Upper lobe of left lung (tissue), 6 donors: ENCODE data around the gene ZZZ3. TPM values are rescaled to one million over a fixed set of nuclear protein-coding genes. Genes with fewer than 3 reads are reported as not detected.
"Not testable (repeated sequence)": the region's sequence is repeated elsewhere in the genome, so short reads cannot be mapped to it uniquely, and the experiment has no call there.

Source experiments
- ATAC-seq, 2 donors: fragments of 200-7000 bp; cut with Tn5 transposase; one replicate each; pipeline ENCODE4 v1.9.1; 2022; ENCODE audit warnings: mild to moderate bottlenecking in 2 of 2, moderate library complexity in 2 of 2; ENCODE audit not compliant: low FRiP score in 2 of 2
- DNase-seq, 2 donors: peaks; one replicate each; pipeline ENCODE4 v3.0.0-alpha.2; 2019 to 2020
- H3K27ac ChIP-seq, 4 donors: fragments of 200-600 bp; sonication (generic); one replicate each; pipeline ENCODE4 v1.5.1; 2016 to 2019
- H3K27me3 ChIP-seq, 4 donors: fragments of 200-600 bp; sonication (generic); one replicate each; pipeline ENCODE4 v1.5.1; 2017 to 2019
- H3K36me3 ChIP-seq, 4 donors: fragments of 200-600 bp; sonication (generic); one replicate each; pipeline ENCODE4 v1.5.1; 2016 to 2019
- H3K4me1 ChIP-seq, 4 donors: fragments of 200-600 bp; sonication (generic); one replicate each; pipeline ENCODE4 v1.5.1; 2018 to 2019
- H3K4me3 ChIP-seq, 4 donors: fragments of 200-600 bp; sonication (generic); one replicate each; pipeline ENCODE4 v1.5.1; 2017 to 2019; ENCODE audit warnings: mild to moderate bottlenecking in 2 of 4, moderate library complexity in 1 of 4
- H3K9me3 ChIP-seq, 4 donors: fragments of 200-600 bp; sonication (generic); one replicate each; pipeline ENCODE4 v1.5.1; 2018 to 2019
- CTCF ChIP-seq, 6 experiments: fragments of 450-650 bp in 4 of 6; fragments of 200-600 bp in 2 of 6; sonication (generic) in 2 of 6; IDR thresholded peaks; one replicate each; pipeline ENCODE4 v1.5.1; 2016 to 2019; ENCODE audit warnings: antibody characterized with exemption in 6 of 6
- EP300 ChIP-seq, 4 donors: sonication (generic); formaldehyde crosslinking; IDR thresholded peaks; one replicate each; pipeline ENCODE4 v1.5.1; 2017; ENCODE audit warnings: antibody characterized with exemption in 4 of 4, control low read depth in 2 of 4
- POLR2A ChIP-seq, 4 donors: fragments of 450-650 bp; IDR thresholded peaks; one replicate each; pipeline ENCODE4 v1.5.1; 2016 to 2017; ENCODE audit warnings: antibody characterized with exemption in 4 of 4, mild to moderate bottlenecking in 2 of 4
- POLR2AphosphoS5 ChIP-seq, 2 donors: sonication (generic); formaldehyde crosslinking; IDR thresholded peaks; one replicate each; pipeline ENCODE4 v1.5.1; 2017; ENCODE audit warnings: antibody characterized with exemption in 2 of 2
- WGBS, 2 donors: methylation state at CpG; one replicate each; pipeline ENCODE4 v1.1.5; 2017 to 2018; 5-methylcytosine and 5-hydroxymethylcytosine counted together
- total RNA-seq, 6 donors: library from RNA; depleted of rRNA in 4 of 6; stranded (reverse); fragments of >200 nt in 4 of 6; gene quantifications; one replicate each; pipeline versions ENCODE4 v1.1.0 to v1.2.1, GENCODE V29; 2016 to 2021
- donor health status: DM: no; HTN: no; CAD: no; lungs with moderate emphysema.
- donor health status: DM: no; HTN: yes; CAD: no; lungs with severe emphysema.

Gene ZZZ3
- total RNA-seq, 6 donors from 2014 or later, result 15.3 to 141 (median 41.9) TPM

GRCh38 chr1:77716065-77716464 lies 33.6 kb upstream of the ZZZ3 start:
- 96 to 97% methylated on average over 4 of the region's 4 CpGs for WGBS, 2 donors
- H3K36me3 ChIP-seq, result peaks cover 29 to 91% (median 63%) of the 10 kb centered on the region in 4 donors
- TF ChIP-seq CTCF (IDR thresholded peaks at IDR 0.05), result no peak
- TF ChIP-seq POLR2A (IDR thresholded peaks at IDR 0.05), result no peak
- TF ChIP-seq POLR2AphosphoS5 (IDR thresholded peaks at IDR 0.05), result no peak
- TF ChIP-seq EP300 (IDR thresholded peaks at IDR 0.05), result no peak
- no peak overlapping the region for H3K4me3 ChIP-seq
- no peak for ATAC-seq
- DNase-seq, result no peak
- H3K9me3 ChIP-seq, result no peaks in the 10 kb centered on the region
- no peaks in the 10 kb centered on the region for H3K27me3 ChIP-seq
- H3K4me1 ChIP-seq, result no peaks in the 10 kb centered on the region
- H3K27ac ChIP-seq, result no peak overlapping the region

- TF ChIP-seq POLR2A (IDR thresholded peaks at IDR 0.05), result no peak
- no peak for TF ChIP-seq EP300 (IDR thresholded peaks at IDR 0.05)
- TF ChIP-seq POLR2AphosphoS5 (IDR thresholded peaks at IDR 0.05), result no peak
- TF ChIP-seq CTCF (IDR thresholded peaks at IDR 0.05), result no peak
- H3K4me3 ChIP-seq, result no peak overlapping the region
- WGBS, 2 donors, result 92% methylated on average over 3 of the region's 3 CpGs
- no peak for DNase-seq
- H3K36me3 ChIP-seq, result peaks cover 25 to 84% (median 50%) of the 10 kb centered on the region in 4 donors
- H3K27ac ChIP-seq, result no peak overlapping the region
- H3K4me1 ChIP-seq, result no peaks in the 10 kb centered on the region
- no peaks in the 10 kb centered on the region for H3K27me3 ChIP-seq
- H3K9me3 ChIP-seq, result no peaks in the 10 kb centered on the region
- no peak for ATAC-seq
Observed at GRCh38 chr1:77709727-77710126, 27.3 kb upstream of the ZZZ3 start.

DNA sequence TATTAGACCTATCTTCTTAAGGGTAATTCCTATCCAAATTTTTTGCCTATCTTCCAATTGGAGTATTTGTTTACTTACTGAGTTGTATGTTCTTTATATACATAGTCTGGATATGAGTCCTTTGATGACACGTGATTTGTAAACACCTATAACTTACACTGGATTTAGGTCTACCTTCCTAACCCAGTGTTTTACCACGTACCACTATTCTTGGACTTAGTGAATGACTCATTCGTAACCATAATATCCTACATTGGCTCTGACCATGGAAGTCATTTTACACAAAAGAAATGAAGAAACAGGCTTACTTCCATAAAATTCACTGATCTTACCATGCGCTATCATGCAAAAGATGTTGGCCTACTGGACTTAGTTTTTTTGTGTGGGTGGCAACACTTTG lies 23.9 kb upstream of the ZZZ3 start:
- Histone ChIP-seq H3K27ac (no peak overlapping the region), H3K27me3 (no peaks in the 10 kb centered on the region), H3K36me3 (peaks cover 17 to 54% (median 28%) of the 10 kb centered on the region in 4 donors), H3K4me3 (no peak overlapping the region), H3K4me1 (no peaks in the 10 kb centered on the region), H3K9me3 (no peaks in the 10 kb centered on the region)
- WGBS, 2 donors, result 93 to 97% methylated on average over 4 of the region's 4 CpGs
- DNase-seq (no peak), ATAC-seq (no peak)
- no peak for TF ChIP-seq EP300 (IDR thresholded peaks at IDR 0.05)
- TF ChIP-seq CTCF (IDR thresholded peaks at IDR 0.05), result no peak
- no peak for TF ChIP-seq POLR2A (IDR thresholded peaks at IDR 0.05)
- TF ChIP-seq POLR2AphosphoS5 (IDR thresholded peaks at IDR 0.05), result no peak

DNA sequence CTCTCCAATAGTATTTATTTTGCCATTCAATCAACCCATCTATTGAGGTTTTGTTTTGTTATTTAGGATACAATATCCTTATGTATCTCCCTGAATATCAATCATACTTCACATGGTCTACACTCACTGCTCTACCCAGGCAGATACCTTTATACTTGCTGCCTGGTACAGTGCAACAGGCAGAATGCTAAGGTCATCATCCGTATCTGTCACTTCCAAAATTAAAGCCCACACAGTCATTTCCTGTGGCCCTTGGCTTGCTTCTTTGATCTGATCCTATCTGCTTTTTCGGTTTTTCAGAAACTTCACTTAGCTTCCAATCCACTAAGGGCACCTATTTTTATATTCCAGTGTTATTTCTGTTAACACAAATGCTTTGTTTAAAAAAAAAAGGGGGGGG lies 22.3 kb upstream of the ZZZ3 start:
- H3K27me3 ChIP-seq, result no peaks in the 10 kb centered on the region
- no peak for ATAC-seq
- DNase-seq, result no peak
- no peak overlapping the region for H3K27ac ChIP-seq
- no peaks in the 10 kb centered on the region for H3K9me3 ChIP-seq
- WGBS, 2 donors, result 55 to 56% methylated on average over 2 of the region's 2 CpGs
- no peaks in the 10 kb centered on the region for H3K4me1 ChIP-seq
- TF ChIP-seq CTCF (IDR thresholded peaks at IDR 0.05) (no peak), EP300 (IDR thresholded peaks at IDR 0.05) (no peak), POLR2AphosphoS5 (IDR thresholded peaks at IDR 0.05) (no peak), POLR2A (IDR thresholded peaks at IDR 0.05) (no peak)
- peaks cover 17 to 52% (median 25%) of the 10 kb centered on the region in 4 donors for H3K36me3 ChIP-seq
- H3K4me3 ChIP-seq, result no peak overlapping the region

DNA sequence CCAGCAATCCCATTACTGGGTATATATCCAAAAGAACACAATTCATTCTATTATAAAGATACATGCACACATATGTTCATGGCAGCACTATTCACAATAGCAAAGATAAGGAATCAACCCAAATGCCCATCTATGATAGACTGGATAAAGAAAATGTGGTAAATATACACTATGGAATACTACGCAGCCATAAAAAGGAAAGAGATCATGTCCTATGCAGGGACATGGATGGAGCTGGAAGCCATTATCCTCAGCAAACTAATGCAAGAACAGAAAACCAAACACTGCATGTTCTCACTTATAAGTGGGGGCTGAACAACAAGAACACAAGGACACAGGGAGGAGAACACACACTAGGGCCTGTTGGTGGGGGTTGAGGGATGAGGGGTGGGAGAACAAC lies 17.2 kb upstream of the ZZZ3 start:
- H3K9me3 ChIP-seq, DNase-seq, H3K4me1 ChIP-seq, H3K27me3 ChIP-seq, H3K27ac ChIP-seq, H3K4me3 ChIP-seq, ATAC-seq: not testable (repeated sequence)
- 92 to 94% methylated on average over 1 of the region's 1 CpG for WGBS, 2 donors
- H3K36me3 ChIP-seq, result peaks cover 3 to 57% (median 21%) of the 10 kb centered on the region in 4 donors
